Kidney tubule cell (primary cell): Measurements from ENCODE around the gene FARS2.

Experiments
- DNase-seq: peaks from one replicate; pipeline ENCODE4 v3.0.0-alpha.2; 2018; ENCODE audit warnings: low spot score

Gene FARS2

GRCh38 chr6:5468586-5468985 lies 207.3 kb downstream of the FARS2 start:
- no peak for DNase-seq

- no peak for DNase-seq
Measured at GRCh38 chr6:5469101-5469846, 208.0 kb downstream of the FARS2 start.

GRCh38 chr6:5471044-5471443 lies 209.7 kb downstream of the FARS2 start:
- peak; percentile 50 for DNase-seq

- DNase-seq, result peak; percentile 51
Measured at GRCh38 chr6:5471637-5472398, 210.5 kb downstream of the FARS2 start.

GRCh38 chr6:5472571-5472970 lies 211.3 kb downstream of the FARS2 start:
- DNase-seq, result no peak

- DNase-seq, result no peak
Measured at GRCh38 chr6:5475779-5476178, 214.5 kb downstream of the FARS2 start.

- DNase-seq, result no peak
Measured at GRCh38 chr6:5478380-5478779, 217.1 kb downstream of the FARS2 start.

- no peak for DNase-seq
Measured at GRCh38 chr6:5481033-5481432, 219.7 kb downstream of the FARS2 start.

GRCh38 chr6:5481750-5482149 lies 220.4 kb downstream of the FARS2 start:
- DNase-seq, result no peak

- no peak for DNase-seq
Measured at GRCh38 chr6:5482619-5483018, 221.3 kb downstream of the FARS2 start.

- no peak for DNase-seq
Measured at GRCh38 chr6:5484692-5485091, 223.4 kb downstream of the FARS2 start.

GRCh38 chr6:5486214-5486613 lies 224.9 kb downstream of the FARS2 start:
- no peak for DNase-seq

GRCh38 chr6:5490501-5491069 lies 229.3 kb downstream of the FARS2 start:
- DNase-seq, result no peak

GRCh38 chr6:5492356-5492755 lies 231.0 kb downstream of the FARS2 start:
- DNase-seq, result no peak

- no peak for DNase-seq
Measured at GRCh38 chr6:5493806-5494205, 232.5 kb downstream of the FARS2 start.

GRCh38 chr6:5497896-5498578 lies 236.7 kb downstream of the FARS2 start:
- DNase-seq, result no peak

GRCh38 chr6:5498579-5498899 lies 237.2 kb downstream of the FARS2 start:
- DNase-seq, result no peak

- peak; percentile 65 for DNase-seq
Measured at GRCh38 chr6:5499644-5500306, 238.5 kb downstream of the FARS2 start.

GRCh38 chr6:5501837-5502236 lies 240.5 kb downstream of the FARS2 start:
- DNase-seq, result no peak

GRCh38 chr6:5504078-5504477 lies 242.8 kb downstream of the FARS2 start:
- DNase-seq, result no peak

- no peak for DNase-seq
Measured at GRCh38 chr6:5506149-5506548, 244.8 kb downstream of the FARS2 start.

GRCh38 chr6:5506597-5506996 lies 245.3 kb downstream of the FARS2 start:
- no peak for DNase-seq
